ENCODE measurements around the gene RND2.

DNA sequence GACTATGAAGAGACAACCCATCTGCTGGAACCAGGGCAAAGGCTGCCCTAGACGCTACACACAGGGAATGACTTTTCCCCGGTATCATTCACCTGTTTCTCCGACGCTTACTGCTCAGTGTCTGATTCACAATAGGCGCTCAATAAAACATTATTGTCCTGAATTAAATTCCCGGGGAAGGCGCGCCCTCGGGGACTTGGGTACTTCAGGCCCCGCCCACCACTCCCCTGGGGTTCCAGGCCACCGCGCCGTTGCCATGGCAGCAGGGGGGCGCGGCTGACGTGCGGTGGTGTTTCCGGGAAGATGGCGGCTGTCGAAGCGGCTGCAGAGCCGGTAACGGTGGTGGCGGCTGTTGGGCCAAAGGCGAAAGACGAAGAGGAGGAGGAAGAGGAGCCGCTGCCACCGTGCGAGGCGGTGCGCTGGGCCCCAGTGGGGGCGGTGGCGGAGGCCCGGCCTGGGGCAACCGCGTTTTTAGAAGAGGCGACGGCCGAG lies 44.7 kb upstream of the RND2 start, which contains the start of gene RUNDC1:
- TF ChIP-seq, protein P1, sequence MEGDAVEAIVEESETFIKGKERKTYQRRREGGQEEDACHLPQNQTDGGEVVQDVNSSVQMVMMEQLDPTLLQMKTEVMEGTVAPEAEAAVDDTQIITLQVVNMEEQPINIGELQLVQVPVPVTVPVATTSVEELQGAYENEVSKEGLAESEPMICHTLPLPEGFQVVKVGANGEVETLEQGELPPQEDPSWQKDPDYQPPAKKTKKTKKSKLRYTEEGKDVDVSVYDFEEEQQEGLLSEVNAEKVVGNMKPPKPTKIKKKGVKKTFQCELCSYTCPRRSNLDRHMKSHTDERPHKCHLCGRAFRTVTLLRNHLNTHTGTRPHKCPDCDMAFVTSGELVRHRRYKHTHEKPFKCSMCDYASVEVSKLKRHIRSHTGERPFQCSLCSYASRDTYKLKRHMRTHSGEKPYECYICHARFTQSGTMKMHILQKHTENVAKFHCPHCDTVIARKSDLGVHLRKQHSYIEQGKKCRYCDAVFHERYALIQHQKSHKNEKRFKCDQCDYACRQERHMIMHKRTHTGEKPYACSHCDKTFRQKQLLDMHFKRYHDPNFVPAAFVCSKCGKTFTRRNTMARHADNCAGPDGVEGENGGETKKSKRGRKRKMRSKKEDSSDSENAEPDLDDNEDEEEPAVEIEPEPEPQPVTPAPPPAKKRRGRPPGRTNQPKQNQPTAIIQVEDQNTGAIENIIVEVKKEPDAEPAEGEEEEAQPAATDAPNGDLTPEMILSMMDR (conservative IDR thresholded peaks at IDR 0.05), result no peak
- no peak for TF ChIP-seq EZH2 (IDR thresholded peaks at IDR 0.05; ENCODE audit: low read depth)

Measured in PC-9 (cell line).